ENCODE data around the gene TBC1D22A. TPM values are rescaled to one million over a fixed set of nuclear protein-coding genes. Genes with fewer than 3 reads are reported as not detected.
A peak's percentile ranks its signal among the peaks of the same experiment; 100 is the strongest.

TBC1D22A gene
- polyA plus RNA-seq, 1 experiment = 19.8 TPM

- POLR2A ChIA-PET = interaction anchor here (0.6 to 1.4 kb wide), 3 partner anchors 29 to 87 kb away, joined by 3 to 5 read pairs (median 5); partner anchors contain the start of gene TBC1D22A
- no peak overlapping the region for H3K4me3 ChIP-seq (ENCODE audit: low read depth, low read length)
- H3K27me3 ChIP-seq (ENCODE audit: control insufficient read depth, insufficient read depth, low read length) = no peaks in the 10 kb centered on the region
- H3K9me3 ChIP-seq (ENCODE audit: control insufficient read depth, insufficient read depth, low read length) = no peaks in the 10 kb centered on the region
- DNase-seq (ENCODE audit: low read depth, low spot score) = no peak
- CTCF ChIA-PET = interaction anchor here (0.6 to 1.9 kb wide), 4 partner anchors 12 to 243 kb away, joined by 4 to 12 read pairs (median 4); no protein-coding TSS in a partner anchor
- TF ChIP-seq, protein P1, sequence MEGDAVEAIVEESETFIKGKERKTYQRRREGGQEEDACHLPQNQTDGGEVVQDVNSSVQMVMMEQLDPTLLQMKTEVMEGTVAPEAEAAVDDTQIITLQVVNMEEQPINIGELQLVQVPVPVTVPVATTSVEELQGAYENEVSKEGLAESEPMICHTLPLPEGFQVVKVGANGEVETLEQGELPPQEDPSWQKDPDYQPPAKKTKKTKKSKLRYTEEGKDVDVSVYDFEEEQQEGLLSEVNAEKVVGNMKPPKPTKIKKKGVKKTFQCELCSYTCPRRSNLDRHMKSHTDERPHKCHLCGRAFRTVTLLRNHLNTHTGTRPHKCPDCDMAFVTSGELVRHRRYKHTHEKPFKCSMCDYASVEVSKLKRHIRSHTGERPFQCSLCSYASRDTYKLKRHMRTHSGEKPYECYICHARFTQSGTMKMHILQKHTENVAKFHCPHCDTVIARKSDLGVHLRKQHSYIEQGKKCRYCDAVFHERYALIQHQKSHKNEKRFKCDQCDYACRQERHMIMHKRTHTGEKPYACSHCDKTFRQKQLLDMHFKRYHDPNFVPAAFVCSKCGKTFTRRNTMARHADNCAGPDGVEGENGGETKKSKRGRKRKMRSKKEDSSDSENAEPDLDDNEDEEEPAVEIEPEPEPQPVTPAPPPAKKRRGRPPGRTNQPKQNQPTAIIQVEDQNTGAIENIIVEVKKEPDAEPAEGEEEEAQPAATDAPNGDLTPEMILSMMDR (IDR thresholded peaks at IDR 0.05; ENCODE audit: low read depth, low read length) = no peak
- peak overlapping the region; percentile 83 for H3K27ac ChIP-seq (ENCODE audit: low read depth, low read length)
These were observed 28.8 kb downstream of the TBC1D22A start for GRCh38 chr22:46791201-46791731.

- POLR2A ChIA-PET = interaction anchor here (1.0 kb wide), 1 partner anchor 38 kb away, joined by 5 read pairs; no protein-coding TSS in a partner anchor
These were observed 29.8 kb downstream of the TBC1D22A start for GRCh38 chr22:46792061-46792796.

DNA sequence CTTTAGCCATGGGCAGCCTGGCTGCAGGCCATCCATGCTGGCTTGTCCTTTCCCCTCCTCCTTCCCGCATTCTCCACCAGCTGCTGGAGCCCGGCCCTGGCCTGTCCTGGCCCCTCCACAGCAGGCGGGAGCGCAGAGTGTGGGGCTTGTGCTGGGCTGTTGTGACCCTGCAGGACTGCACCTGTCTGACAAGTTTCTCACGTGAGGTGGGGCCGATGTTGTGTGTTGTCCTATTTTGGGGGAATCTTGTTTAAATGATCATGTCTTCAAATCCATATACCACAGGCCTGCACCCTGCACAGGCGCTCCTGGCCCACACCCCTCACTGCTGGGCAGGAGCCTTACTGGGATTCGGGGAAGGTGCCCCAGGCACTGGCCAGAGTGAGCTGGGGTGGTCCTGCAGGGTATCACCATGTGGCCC lies 30.4 kb downstream of the TBC1D22A start:
- DNase-seq (ENCODE audit: low read depth, low spot score) = no peak
- H3K4me3 ChIP-seq (ENCODE audit: low read depth, low read length) = no peak overlapping the region
- H3K9me3 ChIP-seq (ENCODE audit: control insufficient read depth, insufficient read depth, low read length) = no peaks in the 10 kb centered on the region; the same call in 1 of the 2 replicates
- CTCF ChIA-PET = interaction anchor here (1.4 to 1.9 kb wide), 2 partner anchors 11 to 34 kb away, joined by 6 to 12 read pairs; no protein-coding TSS in a partner anchor
- TF ChIP-seq, protein P1 (IDR thresholded peaks at IDR 0.05; ENCODE audit: low read depth, low read length) = no peak
- POLR2A ChIA-PET = no interaction called here
- no peaks in the 10 kb centered on the region for H3K27me3 ChIP-seq (ENCODE audit: control insufficient read depth, insufficient read depth, low read length)
- H3K27ac ChIP-seq (ENCODE audit: low read depth, low read length) = no peak overlapping the region

More at GRCh38 chr22:46792061-46792796, 29.8 kb downstream of the TBC1D22A start:
- no peaks in the 10 kb centered on the region for H3K27me3 ChIP-seq (ENCODE audit: control insufficient read depth, insufficient read depth, low read length)
- H3K27ac ChIP-seq (ENCODE audit: low read depth, low read length) = peak overlapping the region; percentile 83
- DNase-seq (ENCODE audit: low read depth, low spot score) = no peak
- CTCF ChIA-PET = interaction anchor here (1.4 to 1.9 kb wide), 2 partner anchors 11 to 33 kb away, joined by 6 to 12 read pairs; no protein-coding TSS in a partner anchor
- no peaks in the 10 kb centered on the region; the same call in 1 of the 2 replicates for H3K9me3 ChIP-seq (ENCODE audit: control insufficient read depth, insufficient read depth, low read length)
- TF ChIP-seq, protein P1 (IDR thresholded peaks at IDR 0.05; ENCODE audit: low read depth, low read length) = no peak
- H3K4me3 ChIP-seq (ENCODE audit: low read depth, low read length) = no peak overlapping the region

- POLR2A ChIA-PET = no interaction called here
- no peaks in the 10 kb centered on the region for H3K27me3 ChIP-seq (ENCODE audit: control insufficient read depth, insufficient read depth, low read length)
These were observed 31.0 kb downstream of the TBC1D22A start for GRCh38 chr22:46793497-46793896.

More at GRCh38 chr22:46793497-46793896, 31.0 kb downstream of the TBC1D22A start:
- DNase-seq (ENCODE audit: low read depth, low spot score) = no peak
- CTCF ChIA-PET = interaction anchor here (1.4 to 2.2 kb wide), 2 partner anchors 10 to 35 kb away, joined by 6 to 13 read pairs; no protein-coding TSS in a partner anchor
- Histone ChIP-seq H3K4me3 (ENCODE audit: low read depth, low read length) (no peak overlapping the region), H3K27ac (ENCODE audit: low read depth, low read length) (no peak overlapping the region), H3K9me3 (ENCODE audit: control insufficient read depth, insufficient read depth, low read length) (no peaks in the 10 kb centered on the region; the same call in 1 of the 2 replicates)
- TF ChIP-seq, protein P1 (IDR thresholded peaks at IDR 0.05; ENCODE audit: low read depth, low read length) = no peak

Measured in AG04450 (cell line).